Trophoblast cell (in vitro differentiated cells and primary cell): ENCODE results near the gene OTULIN.
A peak's percentile ranks its signal among the peaks of the same experiment; 100 is the strongest.

Source experiments
- DNase-seq, 2 donors: peaks; one replicate each; pipeline ENCODE4 v3.0.0-alpha.2; 2016
- H2AFZ ChIP-seq: 2 replicates; pipeline ENCODE4 v1.6.1; 2013; ENCODE audit warnings: low read length, moderate library complexity, mild to moderate bottlenecking; ENCODE audit not compliant: insufficient read depth, poor library complexity
- H2AK5ac ChIP-seq: 2 replicates; pipeline ENCODE4 v1.6.1; 2013; ENCODE audit warnings: mild to moderate bottlenecking, low read length
- H2BK120ac ChIP-seq: 2 replicates; pipeline ENCODE4 v1.6.1; 2013; ENCODE audit warnings: low read length, mild to moderate bottlenecking, moderate library complexity; ENCODE audit not compliant: insufficient read depth, poor library complexity
- H2BK12ac ChIP-seq: 2 replicates; pipeline ENCODE4 v1.6.1; 2013; ENCODE audit warnings: mild to moderate bottlenecking, low read length, moderate library complexity
- H2BK5ac ChIP-seq: 2 replicates; pipeline ENCODE4 v1.6.1; 2013; ENCODE audit warnings: low read length, low read depth, moderate library complexity, mild to moderate bottlenecking; ENCODE audit not compliant: poor library complexity
- H3K14ac ChIP-seq: 2 replicates; pipeline ENCODE4 v1.6.1; 2013; ENCODE audit warnings: mild to moderate bottlenecking, low read length
- H3K18ac ChIP-seq: 2 replicates; pipeline ENCODE4 v1.6.1; 2013; ENCODE audit warnings: mild to moderate bottlenecking, low read length
- H3K23ac ChIP-seq: 2 replicates; pipeline ENCODE4 v1.6.1; 2013; ENCODE audit warnings: low read length
- H3K27ac ChIP-seq: 2 replicates; pipeline ENCODE4 v1.5.1; 2013; ENCODE audit warnings: low read depth, mild to moderate bottlenecking, inconsistent platforms, low read length, moderate library complexity
- H3K27me3 ChIP-seq: 2 replicates; pipeline ENCODE4 v1.6.1; 2013; ENCODE audit warnings: inconsistent platforms, mild to moderate bottlenecking, low read length, moderate library complexity; ENCODE audit not compliant: insufficient read depth
- H3K36me3 ChIP-seq, 2 experiments: 1 replicate in 1 of 2; 2 replicates in 1 of 2; pipeline ENCODE4 v1.6.1; 2013; ENCODE audit warnings: low read length in 2 of 2, mild to moderate bottlenecking in 2 of 2, moderate library complexity in 1 of 2; ENCODE audit not compliant: insufficient read depth in 2 of 2, control insufficient read depth in 1 of 2
- H3K4ac ChIP-seq: 2 replicates; pipeline ENCODE4 v1.6.1; 2013; ENCODE audit warnings: low read depth, mild to moderate bottlenecking, low read length, moderate library complexity
- H3K4me1 ChIP-seq, 2 experiments: 1 replicate in 1 of 2; 2 replicates in 1 of 2; pipeline ENCODE4 v1.6.1; 2013; ENCODE audit warnings: low read length in 2 of 2, mild to moderate bottlenecking in 2 of 2, moderate library complexity in 1 of 2; ENCODE audit not compliant: insufficient read depth in 2 of 2, control insufficient read depth in 1 of 2
- H3K4me2 ChIP-seq: 2 replicates; pipeline ENCODE4 v1.6.1; 2013; ENCODE audit warnings: inconsistent platforms, mild to moderate bottlenecking, low read length, moderate library complexity
- H3K4me3 ChIP-seq: 2 replicates; pipeline ENCODE4 v1.5.1; 2013; ENCODE audit warnings: mild to moderate bottlenecking, low read depth, low read length, inconsistent platforms
- H3K79me1 ChIP-seq: one replicate; pipeline ENCODE4 v1.6.1; 2013; ENCODE audit warnings: low read length
- H3K79me2 ChIP-seq: 2 replicates; pipeline ENCODE4 v1.6.1; 2013; ENCODE audit warnings: low read length, mild to moderate bottlenecking; ENCODE audit not compliant: control insufficient read depth, insufficient read depth, poor library complexity
- H3K9ac ChIP-seq: 2 replicates; pipeline ENCODE4 v1.6.1; 2013; ENCODE audit warnings: mild to moderate bottlenecking, low read length
- H3K9me3 ChIP-seq: 2 replicates; pipeline ENCODE4 v1.6.1; 2013; ENCODE audit warnings: low read depth, mild to moderate bottlenecking, control low read depth, inconsistent platforms, low read length; ENCODE audit not compliant: insufficient read depth
- H4K12ac ChIP-seq: 2 replicates; pipeline ENCODE4 v1.6.1; 2013; ENCODE audit warnings: low read depth, mild to moderate bottlenecking, low read length, moderate library complexity
- H4K8ac ChIP-seq: 2 replicates; pipeline ENCODE4 v1.6.1; 2013; ENCODE audit warnings: low read depth, mild to moderate bottlenecking, low read length, moderate library complexity
- H4K91ac ChIP-seq: one replicate; pipeline ENCODE4 v1.6.1; 2013; ENCODE audit warnings: low read depth, mild to moderate bottlenecking, low read length, moderate library complexity
- WGBS: extraction: QIAGEN DNeasy Blood & Tissue Kit; methylation state at CpG from one replicate; pipeline ENCODE4 v1.1.7; 2013; ENCODE audit warnings: missing lambda C conversion rate; ENCODE audit not compliant: insufficient read length, insufficient coverage; ENCODE audit errors: extremely low coverage; 5-methylcytosine and 5-hydroxymethylcytosine counted together

The OTULIN gene

GRCh38 chr5:14718778-14719177, 54.3 kb downstream of the OTULIN start:
- Histone ChIP-seq H3K18ac (no peak overlapping the region), H2AK5ac (no peak overlapping the region), H3K4me1 (peaks cover 3% of the 10 kb centered on the region in 2 experiments), H3K4me3 (no peak overlapping the region), H2BK5ac (no peak overlapping the region), H3K36me3 (peaks cover 10 to 14% of the 10 kb centered on the region in 2 experiments), H4K8ac (no peak overlapping the region), H4K12ac (no peak overlapping the region), H2AFZ (no peak overlapping the region), H2BK120ac (no peak overlapping the region), H3K9ac (no peak overlapping the region), H3K4me2 (no peak overlapping the region), H3K27ac (no peak overlapping the region), H3K23ac (no peak overlapping the region), H3K27me3 (no peaks in the 10 kb centered on the region), H2BK12ac (no peak overlapping the region), H3K14ac (no peak overlapping the region), H3K79me1 (no peaks in the 10 kb centered on the region), H3K79me2 (no peaks in the 10 kb centered on the region), H3K9me3 (no peaks in the 10 kb centered on the region), H3K4ac (no peak overlapping the region), H4K91ac (no peak overlapping the region)
- no CpG with 5 or more reads among the region's 5 CpGs for WGBS
- DNase-seq, result no peak

DNA sequence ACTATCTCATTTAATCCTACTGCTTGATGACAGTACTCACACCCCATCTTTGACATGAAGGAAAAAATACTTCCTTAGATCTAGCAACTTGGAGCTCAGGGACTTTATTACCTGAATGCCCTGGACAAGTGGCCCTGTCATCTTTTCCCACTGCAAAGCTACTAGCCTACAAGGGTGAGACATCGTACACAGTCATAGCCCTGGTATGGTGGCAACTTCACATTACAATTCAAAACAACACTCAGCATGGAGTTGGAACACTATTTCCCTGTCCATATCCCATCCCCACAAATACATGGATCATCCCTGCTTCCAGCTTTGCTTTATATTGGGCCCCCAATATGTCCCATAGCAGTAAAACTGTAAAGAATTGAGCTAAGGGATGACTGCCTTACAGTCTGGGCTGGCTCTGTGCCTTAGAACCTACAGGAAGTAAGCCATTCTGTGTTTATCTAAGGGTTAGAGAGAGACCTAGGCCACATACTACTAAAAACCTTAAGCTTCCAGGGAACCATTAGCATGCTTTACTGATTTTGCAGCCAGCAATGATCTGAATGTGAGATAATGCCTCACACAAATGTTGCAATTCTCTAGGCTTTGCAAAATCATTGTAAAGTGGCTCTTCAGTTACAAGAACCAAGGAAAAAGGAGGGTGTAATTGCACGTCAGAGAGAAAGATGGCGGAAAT, 55.9 kb downstream of the OTULIN start:
- no peak overlapping the region for H3K23ac ChIP-seq
- no peak overlapping the region for H4K12ac ChIP-seq
- H3K9ac ChIP-seq, result no peak overlapping the region
- peaks cover 2 to 4% of the 10 kb centered on the region in 2 experiments for H3K36me3 ChIP-seq
- no peak overlapping the region for H3K27ac ChIP-seq
- no peak overlapping the region for H3K4me3 ChIP-seq
- H4K8ac ChIP-seq, result no peak overlapping the region
- H3K79me2 ChIP-seq, result no peaks in the 10 kb centered on the region
- H3K4ac ChIP-seq, result no peak overlapping the region
- no peak overlapping the region for H2BK12ac ChIP-seq
- no peaks in the 10 kb centered on the region for H3K9me3 ChIP-seq
- DNase-seq, result peak; percentile 68 to 95
- H3K4me2 ChIP-seq, result no peak overlapping the region
- no peak overlapping the region for H4K91ac ChIP-seq
- no peak overlapping the region for H2AFZ ChIP-seq
- no CpG with 5 or more reads among the region's 3 CpGs for WGBS
- H2AK5ac ChIP-seq, result no peak overlapping the region
- H3K79me1 ChIP-seq, result no peaks in the 10 kb centered on the region
- H3K14ac ChIP-seq, result peak overlapping the region; percentile 26
- peaks cover 1 to 3% of the 10 kb centered on the region in 2 experiments for H3K4me1 ChIP-seq
- H3K27me3 ChIP-seq, result no peaks in the 10 kb centered on the region
- H2BK5ac ChIP-seq, result no peak overlapping the region
- no peak overlapping the region for H3K18ac ChIP-seq
- H2BK120ac ChIP-seq, result no peak overlapping the region

GRCh38 chr5:14721990-14722656, 57.6 kb downstream of the OTULIN start:
- H3K27me3 ChIP-seq, result no peaks in the 10 kb centered on the region
- H2BK5ac ChIP-seq, result no peak overlapping the region
- peaks cover 4% of the 10 kb centered on the region for H3K79me1 ChIP-seq
- no peak overlapping the region for H3K18ac ChIP-seq
- no peak for DNase-seq
- H3K14ac ChIP-seq, result no peak overlapping the region
- no peak overlapping the region for H3K9ac ChIP-seq
- H3K79me2 ChIP-seq, result no peaks in the 10 kb centered on the region
- no peak overlapping the region for H3K4ac ChIP-seq
- H2AK5ac ChIP-seq, result no peak overlapping the region
- H3K23ac ChIP-seq, result no peak overlapping the region
- H4K12ac ChIP-seq, result no peak overlapping the region
- no peak overlapping the region for H3K4me2 ChIP-seq
- H2BK120ac ChIP-seq, result no peak overlapping the region
- no peak overlapping the region for H2AFZ ChIP-seq
- H4K91ac ChIP-seq, result no peak overlapping the region
- H3K9me3 ChIP-seq, result no peaks in the 10 kb centered on the region
- H2BK12ac ChIP-seq, result no peak overlapping the region
- H3K4me1 ChIP-seq, result peaks cover 11 to 13% of the 10 kb centered on the region in 2 experiments
- H3K36me3 ChIP-seq, result no peaks in the 10 kb centered on the region
- no peak overlapping the region for H4K8ac ChIP-seq
- no peak overlapping the region for H3K4me3 ChIP-seq
- WGBS, result no CpG with 5 or more reads among the region's 7 CpGs
- H3K27ac ChIP-seq, result no peak overlapping the region

DNA sequence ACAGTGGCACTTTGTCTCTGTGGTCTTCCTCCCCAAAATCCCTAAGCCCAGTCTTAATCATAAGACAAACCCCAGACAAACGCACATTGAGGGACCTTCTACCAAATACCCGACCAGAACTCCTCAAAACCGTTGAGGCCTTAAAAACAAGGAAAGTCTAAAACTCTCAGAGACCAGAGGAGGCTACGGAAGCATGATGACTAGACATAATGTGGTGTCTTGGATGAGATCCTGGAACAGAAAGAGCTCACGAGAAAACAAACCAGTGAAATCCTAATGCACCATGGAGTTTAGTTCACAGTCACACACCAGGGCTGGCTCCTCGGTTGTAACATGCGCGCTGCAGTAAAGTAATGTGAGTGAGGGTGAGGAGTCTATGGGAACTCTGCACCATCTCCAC, 58.4 kb downstream of the OTULIN start:
- no peak overlapping the region for H2AFZ ChIP-seq
- no peak overlapping the region for H3K14ac ChIP-seq
- no peaks in the 10 kb centered on the region for H3K27me3 ChIP-seq
- no peaks in the 10 kb centered on the region for H3K79me2 ChIP-seq
- H3K4me1 ChIP-seq, result peaks cover 11 to 15% of the 10 kb centered on the region in 2 experiments
- H3K23ac ChIP-seq, result no peak overlapping the region
- H2BK120ac ChIP-seq, result no peak overlapping the region
- no peak overlapping the region for H3K18ac ChIP-seq
- no peak overlapping the region for H4K91ac ChIP-seq
- H3K79me1 ChIP-seq, result peaks cover 4% of the 10 kb centered on the region
- no peak overlapping the region for H3K4me2 ChIP-seq
- H3K4ac ChIP-seq, result no peak overlapping the region
- no peaks in the 10 kb centered on the region for H3K36me3 ChIP-seq
- no peak overlapping the region for H4K12ac ChIP-seq
- DNase-seq, result no peak
- H3K9me3 ChIP-seq, result no peaks in the 10 kb centered on the region
- no peak overlapping the region for H3K27ac ChIP-seq
- WGBS, result no CpG with 5 or more reads among the region's 8 CpGs
- no peak overlapping the region for H4K8ac ChIP-seq
- no peak overlapping the region for H2BK5ac ChIP-seq
- no peak overlapping the region for H3K9ac ChIP-seq
- no peak overlapping the region for H2BK12ac ChIP-seq
- H2AK5ac ChIP-seq, result no peak overlapping the region
- no peak overlapping the region for H3K4me3 ChIP-seq
